ENCODE results near the gene EPB41L5.
"Not testable (repeated sequence)": the region's sequence is repeated elsewhere in the genome, so short reads cannot be mapped to it uniquely, and the experiment has no call there.

The EPB41L5 gene

GRCh38 chr2:120100627-120101026 lies 87.8 kb downstream of the EPB41L5 start:
- no peak for DNase-seq (ENCODE audit: low read depth)

- no peak for DNase-seq (ENCODE audit: low read depth)
Measured at GRCh38 chr2:120103723-120104467, 91.0 kb downstream of the EPB41L5 start.

GRCh38 chr2:120104772-120105171 lies 91.9 kb downstream of the EPB41L5 start:
- DNase-seq (ENCODE audit: low read depth) = no peak

- no peak for DNase-seq (ENCODE audit: low read depth)
Measured at GRCh38 chr2:120105360-120105759, 92.5 kb downstream of the EPB41L5 start.

GRCh38 chr2:120108049-120108448 lies 95.2 kb downstream of the EPB41L5 start:
- no peak for DNase-seq (ENCODE audit: low read depth)

- DNase-seq (ENCODE audit: low read depth) = no peak
Measured at GRCh38 chr2:120108749-120109148, 95.9 kb downstream of the EPB41L5 start.

- DNase-seq (ENCODE audit: low read depth) = no peak
Measured at GRCh38 chr2:120109186-120110061, 96.5 kb downstream of the EPB41L5 start.

- DNase-seq (ENCODE audit: low read depth) = no peak
Measured at GRCh38 chr2:120110062-120110362, 97.1 kb downstream of the EPB41L5 start.

- no peak for DNase-seq (ENCODE audit: low read depth)
Measured at GRCh38 chr2:120110507-120110906, 97.6 kb downstream of the EPB41L5 start.

- DNase-seq (ENCODE audit: low read depth) = no peak
Measured at GRCh38 chr2:120111193-120111592, 98.3 kb downstream of the EPB41L5 start.

GRCh38 chr2:120118018-120118417 lies 105.1 kb downstream of the EPB41L5 start:
- no peak for DNase-seq (ENCODE audit: low read depth)

GRCh38 chr2:120118471-120118870 lies 105.6 kb downstream of the EPB41L5 start:
- no peak for DNase-seq (ENCODE audit: low read depth)

GRCh38 chr2:120121337-120121736 lies 108.5 kb downstream of the EPB41L5 start:
- not testable (repeated sequence) for DNase-seq (ENCODE audit: low read depth)

- no peak for DNase-seq (ENCODE audit: low read depth)
Measured at GRCh38 chr2:120123090-120123489, 110.2 kb downstream of the EPB41L5 start.

GRCh38 chr2:120125195-120125594 lies 112.3 kb downstream of the EPB41L5 start:
- no peak for DNase-seq (ENCODE audit: low read depth)

GRCh38 chr2:120128216-120128615 lies 115.3 kb downstream of the EPB41L5 start:
- DNase-seq (ENCODE audit: low read depth) = no peak

GRCh38 chr2:120132190-120132589 lies 119.3 kb downstream of the EPB41L5 start:
- no peak for DNase-seq (ENCODE audit: low read depth)

- DNase-seq (ENCODE audit: low read depth) = no peak
Measured at GRCh38 chr2:120132691-120133090, 119.8 kb downstream of the EPB41L5 start.

GRCh38 chr2:120133572-120134244 lies 120.8 kb downstream of the EPB41L5 start:
- no peak for DNase-seq (ENCODE audit: low read depth)

GRCh38 chr2:120134263-120134662 lies 121.4 kb downstream of the EPB41L5 start:
- no peak for DNase-seq (ENCODE audit: low read depth)

- not testable (repeated sequence) for DNase-seq (ENCODE audit: low read depth)
Measured at GRCh38 chr2:120135013-120135412, 122.1 kb downstream of the EPB41L5 start.

- DNase-seq (ENCODE audit: low read depth) = no peak
Measured at GRCh38 chr2:120140866-120141265, 128.0 kb downstream of the EPB41L5 start.
